K562 (cell line): ENCODE results near the gene IGIP. TPM values are rescaled to one million over a fixed set of nuclear protein-coding genes. Genes with fewer than 3 reads are reported as not detected.

Source experiments
- CLOCK ChIP-seq: fragments of 250-450 bp; sonication (Bioruptor Pico); IDR thresholded peaks from 2 replicates; pipeline ENCODE4 v1.4.0; 2020; ENCODE audit warnings: mild to moderate bottlenecking, moderate library complexity, borderline replicate concordance
- DACH1 ChIP-seq: fragments of 450-650 bp; IDR thresholded peaks from 2 replicates; pipeline ENCODE4 v1.6.1; 2018; ENCODE audit not compliant: partially characterized antibody
- DNMT1 ChIP-seq: fragments of 450-650 bp; IDR thresholded peaks from 2 replicates; pipeline ENCODE4 v1.6.1; 2016; ENCODE audit warnings: antibody characterized with exemption, mild to moderate bottlenecking
- GATAD2B ChIP-seq: fragments of 450-650 bp; IDR thresholded peaks from 2 replicates; pipeline ENCODE4 v1.6.1; 2017; ENCODE audit warnings: mild to moderate bottlenecking, borderline replicate concordance
- GMEB1 ChIP-seq: fragments of 250-450 bp; sonication (Bioruptor Pico); IDR thresholded peaks from 2 replicates; pipeline ENCODE4 v1.4.0; 2020; ENCODE audit warnings: mild to moderate bottlenecking
- HDAC1 ChIP-seq, 2 experiments: fragments of 450-650 bp; IDR thresholded peaks; 2 replicates each; pipeline ENCODE4 v1.6.1; 2016 to 2017; ENCODE audit warnings: inconsistent platforms in 1 of 2, mild to moderate bottlenecking in 1 of 2, moderate library complexity in 1 of 2
- HMGN3 ChIP-seq: IDR thresholded peaks from 2 replicates; pipeline ENCODE4 v1.6.1; 2011; ENCODE audit warnings: borderline replicate concordance, low read depth, mild to moderate bottlenecking, mixed read lengths, low read length; ENCODE audit not compliant: insufficient read length; ENCODE audit errors: extremely low read depth
- JUN ChIP-seq, 2 experiments: sonication (generic) in 1 of 2; formaldehyde crosslinking in 1 of 2; IDR thresholded peaks; 2 replicates each; pipeline versions ENCODE4 v1.6.1 to v1.8.0; 2012 to 2022; ENCODE audit warnings: borderline replicate concordance in 2 of 2, mild to moderate bottlenecking in 2 of 2, improper control_type of control experiment in 1 of 2, low read depth in 1 of 2, low read length in 1 of 2, missing genetic modification reagents in 1 of 2
- KAT7 ChIP-seq: sonication (generic); formaldehyde crosslinking; IDR thresholded peaks from 2 replicates; pipeline ENCODE4 v1.8.0; 2022; ENCODE audit warnings: missing genetic modification reagents, mild to moderate bottlenecking, borderline replicate concordance
- MAX ChIP-seq: sonication (generic); formaldehyde crosslinking; IDR thresholded peaks from 2 replicates; pipeline ENCODE4 v1.9.0; 2022; ENCODE audit warnings: mild to moderate bottlenecking, missing genetic modification reagents
- MNT ChIP-seq, 2 experiments: fragments of 450-650 bp; conservative IDR thresholded peaks; 2 replicates each; pipeline ENCODE4 v1.6.1; 2017; ENCODE audit warnings: mild to moderate bottlenecking in 2 of 2, moderate library complexity in 2 of 2
- POLR2AphosphoS5 ChIP-seq: IDR thresholded peaks from 2 replicates; pipeline ENCODE4 v1.6.1; 2011; ENCODE audit warnings: mild to moderate bottlenecking, low read depth, low read length, moderate library complexity; ENCODE audit not compliant: control insufficient read depth, insufficient read depth
- POLR2B ChIP-seq: fragments of 450-650 bp; IDR thresholded peaks from 2 replicates; pipeline ENCODE4 v1.6.1; 2018; ENCODE audit warnings: low read depth; ENCODE audit not compliant: partially characterized antibody
- TFE3 ChIP-seq: fragments of 450-650 bp; formaldehyde crosslinking; IDR thresholded peaks from 2 replicates; pipeline ENCODE4 v1.4.0; 2020; ENCODE audit warnings: mild to moderate bottlenecking, mixed read lengths
- ZBTB2 ChIP-seq: fragments of 450-650 bp; IDR thresholded peaks from 2 replicates; pipeline ENCODE4 v1.6.1; 2016; ENCODE audit warnings: antibody characterized with exemption
- polyA plus RNA-seq, 8 experiments: library from polyadenylated mRNA; depleted of rRNA in 4 of 8; stranded (reverse) in 5 of 8; unstranded in 3 of 8; fragments of >200 nt; fragmentation: Nextera tagmentation in 2 of 8; fragmentation: Illumina TruSeq in 1 of 8; extraction: Ambion mirVana in 2 of 8; extraction: Trizol in 1 of 8; gene quantifications; 2 replicates each; pipeline versions ENCODE4 v1.2.1 to v1.2.3, GENCODE V29; 2011 to 2014; ENCODE audit warnings: inconsistent platforms in 1 of 8, missing spikeins in 1 of 8
- total RNA-seq, 7 experiments: library from RNA; depleted of rRNA in 6 of 7; stranded (reverse); fragments of >200 nt in 6 of 7; fragmentation: Illumina TruSeq in 2 of 7; extraction: Trizol in 2 of 7; gene quantifications; 2 replicates each; pipeline versions ENCODE4 v1.2.1 to v1.2.3, GENCODE V29; 2011 to 2021; ENCODE audit warnings: low replicate concordance in 1 of 7

IGIP gene
- total and polyA plus RNA-seq, 9 of the 15 experiments (the other 6 are each of a cell fraction or from before 2014, with no cell fraction given), result 0.52 to 1.6 (median 1.2) TPM

GRCh38 chr5:140174465-140175366, 49.0 kb downstream of the IGIP start, which contains the start of gene CYSTM1 (continued):
- no peak for TF ChIP-seq CLOCK (CRISPR knock-in tag)
- 0 out of 2 replicates have a peak, but pooled peaks have one; percentile 6 for TF ChIP-seq ZBTB2
- 0 out of 2 replicates have a peak, but pooled peaks have one; percentile 10 for TF ChIP-seq GATAD2B
- TF ChIP-seq POLR2AphosphoS5, result peak; percentile 88
- TF ChIP-seq HDAC1 (IDR thresholded peaks at IDR 0.05), result peak in 1 of 2 experiments; percentile 55; a peak in 1 of 4 replicates
- peak; percentile 85 for TF ChIP-seq MAX
- TF ChIP-seq DACH1, result peak; percentile 57
- TF ChIP-seq JUN (IDR thresholded peaks at IDR 0.05; ENCODE audit: borderline replicate concordance, low read depth, low read length), result peak; percentile 48; the same call in 1 of the 2 replicates
- no peak for TF ChIP-seq JUN (CRISPR knock-in tag; IDR thresholded peaks at IDR 0.05; ENCODE audit: borderline replicate concordance)
- TF ChIP-seq GMEB1, result peak; percentile 69
- TF ChIP-seq POLR2B, result peak; percentile 73
- TF ChIP-seq DNMT1, result no peak
- TF ChIP-seq KAT7 (CRISPR knock-in tag), result 0 out of 2 replicates have a peak, but pooled peaks have one; percentile 62
- peak; percentile 89 for TF ChIP-seq TFE3
- peak; percentile 77 to 81 for TF ChIP-seq MNT (conservative IDR thresholded peaks at IDR 0.05)
- TF ChIP-seq HMGN3, result peak; percentile 95
